ENCODE measurements around the gene ADTRP.

Gene ADTRP

GRCh38 chr6:11778648-11779328, at the start of gene ADTRP:
Gene ADTRP, minus strand, starts transcription at chr6:11778803. Its CDS starts 44 bp downstream, at chr6:11778759.
- DNase-seq, result no peak

GRCh38 chr6:11826779-11827178, 48.2 kb upstream of the ADTRP start:
- no peak for DNase-seq

- no peak for DNase-seq
Observed at GRCh38 chr6:11824986-11825385, 46.4 kb upstream of the ADTRP start.

- no peak for DNase-seq
Observed at GRCh38 chr6:11822346-11822745, 43.7 kb upstream of the ADTRP start.

GRCh38 chr6:11821781-11822180, 43.2 kb upstream of the ADTRP start:
- DNase-seq, result no peak

GRCh38 chr6:11820821-11821220, 42.2 kb upstream of the ADTRP start:
- no peak for DNase-seq

- no peak for DNase-seq
Observed at GRCh38 chr6:11819486-11819885, 40.9 kb upstream of the ADTRP start.

GRCh38 chr6:11815231-11815630, 36.6 kb upstream of the ADTRP start:
- DNase-seq, result no peak

- no peak for DNase-seq
Observed at GRCh38 chr6:11814819-11815218, 36.2 kb upstream of the ADTRP start.

- DNase-seq, result no peak
Observed at GRCh38 chr6:11814106-11814505, 35.5 kb upstream of the ADTRP start.

GRCh38 chr6:11813606-11814005, 35.0 kb upstream of the ADTRP start:
- no peak for DNase-seq

- no peak for DNase-seq
Observed at GRCh38 chr6:11812951-11813350, 34.3 kb upstream of the ADTRP start.

GRCh38 chr6:11812439-11812838, 33.8 kb upstream of the ADTRP start:
- no peak for DNase-seq

- no peak for DNase-seq
Observed at GRCh38 chr6:11811644-11812264, 33.2 kb upstream of the ADTRP start.

GRCh38 chr6:11810854-11811643, 32.4 kb upstream of the ADTRP start:
- DNase-seq, result no peak

GRCh38 chr6:11810039-11810541, 31.5 kb upstream of the ADTRP start:
- no peak for DNase-seq

GRCh38 chr6:11808054-11808453, 29.5 kb upstream of the ADTRP start:
- no peak for DNase-seq

- DNase-seq, result no peak
Observed at GRCh38 chr6:11806561-11807317, 28.1 kb upstream of the ADTRP start.

- no peak for DNase-seq
Observed at GRCh38 chr6:11805259-11806053, 26.9 kb upstream of the ADTRP start.

GRCh38 chr6:11804701-11805100, 26.1 kb upstream of the ADTRP start:
- no peak for DNase-seq

- no peak for DNase-seq
Observed at GRCh38 chr6:11804135-11804534, 25.5 kb upstream of the ADTRP start.

- DNase-seq, result no peak
Observed at GRCh38 chr6:11803591-11803971, 25.0 kb upstream of the ADTRP start.
